GM19025 (cell line): ENCODE results near the gene DENND2D.

ENCODE experiments used
- ATAC-seq: cut with Tn5 transposase; IDR thresholded peaks from one replicate; pipeline ENCODE4 v1.9.1; 2021; ENCODE audit warnings: mild to moderate bottlenecking, low read depth, moderate library complexity; ENCODE audit not compliant: unreplicated experiment

The DENND2D gene, protein sequence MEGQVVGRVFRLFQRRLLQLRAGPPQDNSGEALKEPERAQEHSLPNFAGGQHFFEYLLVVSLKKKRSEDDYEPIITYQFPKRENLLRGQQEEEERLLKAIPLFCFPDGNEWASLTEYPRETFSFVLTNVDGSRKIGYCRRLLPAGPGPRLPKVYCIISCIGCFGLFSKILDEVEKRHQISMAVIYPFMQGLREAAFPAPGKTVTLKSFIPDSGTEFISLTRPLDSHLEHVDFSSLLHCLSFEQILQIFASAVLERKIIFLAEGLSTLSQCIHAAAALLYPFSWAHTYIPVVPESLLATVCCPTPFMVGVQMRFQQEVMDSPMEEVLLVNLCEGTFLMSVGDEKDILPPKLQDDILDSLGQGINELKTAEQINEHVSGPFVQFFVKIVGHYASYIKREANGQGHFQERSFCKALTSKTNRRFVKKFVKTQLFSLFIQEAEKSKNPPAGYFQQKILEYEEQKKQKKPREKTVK

DNA sequence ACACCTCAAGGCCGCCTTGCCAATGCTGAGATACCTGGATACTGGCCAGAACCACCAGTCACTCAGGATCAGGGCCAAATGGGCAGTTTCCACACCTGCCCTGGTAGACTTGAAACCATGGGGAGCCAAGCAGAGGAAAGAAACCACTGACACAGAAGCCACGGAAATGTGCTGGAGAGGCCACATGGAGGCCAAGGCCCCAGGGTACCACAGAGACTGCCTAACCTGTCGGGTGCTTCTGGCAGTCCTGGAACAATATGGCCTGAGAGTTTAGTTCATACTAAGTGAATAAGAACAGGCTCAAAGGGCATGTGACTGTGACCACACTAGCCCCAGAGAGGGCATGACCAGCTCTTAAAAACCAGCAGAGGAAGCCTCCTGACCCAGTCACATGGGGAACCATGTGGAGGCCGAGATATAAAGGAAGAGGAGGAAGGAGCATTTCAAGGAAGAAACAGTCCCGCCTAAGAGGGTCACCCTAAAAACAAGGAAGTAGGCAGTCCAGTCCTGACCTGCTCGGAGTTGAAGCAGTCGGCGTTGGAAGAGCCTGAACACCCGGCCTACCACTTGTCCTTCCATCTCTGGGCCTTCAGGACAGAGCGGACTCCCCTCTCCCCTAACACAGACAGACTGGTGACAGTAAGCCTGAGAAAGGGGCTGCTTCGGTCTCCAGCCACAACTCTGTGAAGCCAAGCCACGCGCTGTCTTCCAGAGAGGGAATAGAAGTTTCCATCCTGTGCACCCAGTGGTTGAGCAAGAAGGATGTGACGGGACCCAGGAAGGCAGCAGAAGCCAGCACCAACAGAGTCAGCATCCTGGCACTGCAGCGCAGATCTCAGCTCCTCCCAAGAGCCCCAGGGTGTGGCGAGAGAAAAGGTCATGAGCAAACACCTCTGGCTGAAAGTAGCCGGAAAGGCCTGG lies at the start of gene DENND2D:
DENND2D (minus strand) TSS at position 766 of the 921 bp plus-strand sequence; CDS start at position 579, 187 bp downstream.
- no peak for ATAC-seq

DNA sequence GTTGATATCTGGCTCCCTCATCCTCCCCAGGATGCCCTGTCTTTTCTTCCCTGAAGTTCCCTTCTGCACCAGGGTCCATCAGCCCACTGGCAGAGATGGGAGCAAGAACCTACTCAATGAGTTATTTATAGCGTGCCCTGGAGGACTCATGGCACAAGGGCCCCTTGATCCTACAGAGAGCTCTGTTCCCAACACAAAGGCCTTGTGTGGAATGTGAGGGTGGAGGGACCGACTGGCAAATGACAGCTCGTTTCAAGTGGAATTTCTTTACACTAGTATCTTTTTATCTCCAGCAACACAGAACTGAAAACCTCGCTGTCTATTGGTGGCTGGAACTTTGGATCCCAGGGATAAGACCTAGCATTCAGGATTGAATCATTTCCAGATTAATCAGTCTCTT lies 49.5 kb upstream of the DENND2D start:
- ATAC-seq = no peak

DNA sequence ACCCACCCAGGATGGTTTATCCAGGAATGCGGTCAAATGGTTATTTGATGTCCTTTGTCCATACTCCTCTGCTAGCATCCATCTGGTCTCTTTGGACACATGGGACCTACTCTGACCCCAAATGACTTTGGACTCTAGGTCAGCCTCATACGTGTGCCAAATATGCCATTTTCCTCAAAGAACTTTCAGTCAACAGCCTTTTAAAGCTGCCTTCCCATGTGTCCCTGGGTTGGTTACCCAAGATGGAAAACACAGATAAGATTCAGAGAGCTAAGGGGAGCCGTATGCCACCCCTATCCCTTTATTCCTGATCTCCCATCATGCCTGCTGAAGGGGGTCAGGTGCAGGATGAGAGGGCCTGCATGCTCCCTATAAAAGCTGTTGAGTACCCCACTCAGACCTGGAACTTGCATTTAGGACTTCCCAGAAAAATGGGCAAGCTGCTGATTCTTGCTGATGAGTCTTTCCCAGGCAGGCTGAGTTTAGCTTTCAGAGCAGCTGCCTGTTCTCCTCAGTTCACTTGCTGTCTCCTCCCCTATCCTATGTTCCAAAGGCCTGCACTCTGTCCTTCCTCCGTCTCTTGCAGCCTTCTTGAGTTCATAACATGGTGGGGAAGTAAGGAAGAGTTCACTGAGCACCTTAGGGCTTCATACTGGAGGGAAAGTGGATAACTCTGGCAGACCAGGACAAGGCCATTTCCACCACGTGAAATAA lies 46.8 kb upstream of the DENND2D start:
- no peak for ATAC-seq

DNA sequence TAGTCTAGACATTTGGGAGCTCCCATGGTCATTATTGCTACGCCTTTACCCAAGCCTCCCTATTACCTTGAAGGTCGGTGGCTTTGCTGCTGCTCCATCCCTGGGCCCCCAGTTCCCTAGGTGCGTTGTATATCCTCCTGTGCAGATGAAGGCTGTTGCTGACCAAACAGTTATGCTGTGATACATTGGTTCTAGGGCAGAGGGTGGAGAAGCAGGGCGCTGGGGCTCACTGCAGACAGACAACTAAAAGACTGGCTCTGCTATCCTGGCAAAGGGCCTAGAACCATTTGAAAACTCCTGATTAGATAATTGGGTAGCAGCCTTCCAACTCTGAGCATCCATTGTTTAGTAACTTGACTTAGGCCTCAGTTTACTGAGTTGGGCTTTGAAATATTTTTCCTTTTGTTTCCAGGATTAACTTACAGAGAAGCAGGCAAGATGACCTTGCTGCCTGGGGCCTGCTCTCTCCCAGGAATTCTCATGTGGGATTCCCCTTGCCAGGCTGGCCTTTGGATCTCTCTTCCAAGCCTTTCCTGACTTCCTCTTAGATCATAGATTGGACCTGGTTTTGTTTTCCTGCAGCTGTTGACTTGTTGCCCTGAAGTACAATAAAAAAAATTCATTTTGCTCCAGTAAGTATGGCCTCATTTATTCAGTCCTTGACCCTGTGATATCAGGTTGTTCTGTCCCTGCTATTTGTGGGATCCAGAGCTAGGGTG lies 42.5 kb upstream of the DENND2D start:
- no peak for ATAC-seq

DNA sequence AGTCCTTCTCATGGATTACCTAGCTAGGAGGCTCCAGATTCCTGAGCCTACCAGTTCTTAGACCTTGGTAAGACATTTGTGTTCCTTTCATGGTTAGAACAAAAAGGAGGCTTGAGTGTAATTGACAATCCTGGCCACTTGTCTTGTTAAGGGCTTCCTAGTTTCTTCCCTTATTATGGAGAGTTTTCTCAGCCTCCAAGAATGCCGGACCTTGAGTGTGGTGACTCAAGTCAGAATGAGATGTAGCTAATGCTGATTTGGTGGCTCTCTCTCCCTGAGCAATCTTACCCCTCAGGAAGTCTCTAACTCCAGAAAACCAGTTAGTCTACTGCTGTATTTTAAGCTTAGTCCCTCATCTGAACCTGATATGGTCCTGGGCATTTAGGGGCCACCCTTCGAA lies 41.4 kb upstream of the DENND2D start:
- no peak for ATAC-seq

DNA sequence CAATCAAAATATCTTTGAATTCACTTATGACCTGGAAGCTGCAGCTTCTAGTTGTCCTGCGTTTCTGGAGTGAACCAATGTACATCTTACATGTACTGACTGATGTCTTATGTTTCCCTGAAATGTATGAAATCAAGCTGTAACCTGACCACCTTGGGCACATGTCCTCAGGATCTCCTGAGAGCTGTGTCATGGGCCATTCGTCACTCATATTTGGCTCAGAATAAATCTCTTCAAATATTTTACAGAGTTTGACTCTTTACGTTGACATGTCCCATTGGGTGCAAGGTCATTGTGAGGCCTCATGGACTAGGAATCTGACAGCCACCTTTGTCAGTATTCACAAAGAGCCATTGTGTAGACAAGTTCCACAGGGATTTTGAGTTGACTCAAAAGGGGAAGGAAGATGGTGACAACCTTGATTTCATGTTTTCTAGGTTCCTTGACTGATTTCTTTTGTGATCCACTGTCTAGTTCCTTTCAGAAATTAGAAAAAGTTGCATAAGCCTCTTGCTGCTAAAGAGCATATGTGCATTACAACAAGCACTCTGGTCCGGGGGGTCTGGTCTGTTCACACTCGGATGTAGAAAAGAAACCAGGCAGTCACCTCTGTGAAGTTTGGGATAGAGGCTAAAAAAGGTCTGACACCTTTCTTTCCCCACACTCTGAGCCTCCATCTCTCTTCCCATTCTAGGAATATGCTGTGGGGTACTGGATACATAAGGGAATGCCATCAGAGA lies 37.8 kb upstream of the DENND2D start:
- ATAC-seq = no peak

DNA sequence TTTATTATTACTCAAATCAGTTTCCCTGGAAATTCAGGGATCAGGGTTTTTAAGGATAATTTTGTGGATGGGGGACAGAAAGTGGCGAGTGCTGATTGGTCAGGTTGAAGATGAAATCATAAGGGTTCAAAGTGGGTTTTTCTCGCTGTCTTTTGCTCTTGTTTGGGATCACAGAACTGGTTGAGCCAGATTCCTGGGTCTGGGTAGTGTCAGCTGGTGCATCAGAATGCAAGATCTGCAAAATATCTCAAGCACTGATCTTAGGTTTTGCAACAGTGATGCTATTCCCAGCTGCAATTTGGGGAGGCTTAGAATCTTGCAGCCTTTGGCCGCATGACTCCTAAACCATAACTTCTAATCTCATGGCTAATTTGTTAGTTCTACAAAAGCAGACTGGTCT lies 36.4 kb upstream of the DENND2D start:
- no peak for ATAC-seq

DNA sequence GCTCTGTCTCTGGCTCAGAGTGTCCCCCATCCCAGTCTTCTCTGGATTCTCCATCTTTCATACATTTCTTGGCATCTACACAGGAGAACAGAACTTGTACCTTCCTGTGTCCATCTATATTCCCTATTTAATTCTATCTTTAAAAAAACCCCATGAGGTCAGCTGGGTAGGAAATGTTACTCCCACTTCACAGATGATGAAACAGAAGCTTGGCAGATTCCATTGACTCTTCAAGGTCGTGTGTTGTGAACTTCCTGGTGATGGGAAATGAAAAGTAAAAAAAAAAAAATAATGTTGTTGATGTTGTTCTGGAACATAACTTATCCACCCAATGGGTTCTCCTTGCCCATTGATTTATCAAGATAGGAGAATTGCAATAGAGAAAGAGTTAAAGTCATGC lies 35.9 kb upstream of the DENND2D start:
- no peak for ATAC-seq

DNA sequence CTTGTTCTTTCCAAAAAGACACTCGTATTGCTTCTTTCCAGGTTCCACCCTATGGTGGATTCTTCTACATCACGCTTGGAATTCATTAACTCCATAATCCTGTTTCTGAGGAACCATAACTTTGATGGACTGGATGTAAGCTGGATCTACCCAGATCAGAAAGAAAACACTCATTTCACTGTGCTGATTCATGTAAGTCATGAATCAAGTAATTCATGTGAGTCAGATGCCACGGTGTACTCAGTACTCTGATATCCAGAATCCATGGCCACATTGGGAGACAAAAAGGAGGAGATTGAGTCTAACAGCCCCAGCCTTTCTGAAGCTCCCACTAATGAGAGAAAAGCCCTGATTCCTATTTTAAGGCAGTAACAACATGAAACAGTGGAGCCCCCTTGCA lies 34.4 kb upstream of the DENND2D start:
- no peak for ATAC-seq

DNA sequence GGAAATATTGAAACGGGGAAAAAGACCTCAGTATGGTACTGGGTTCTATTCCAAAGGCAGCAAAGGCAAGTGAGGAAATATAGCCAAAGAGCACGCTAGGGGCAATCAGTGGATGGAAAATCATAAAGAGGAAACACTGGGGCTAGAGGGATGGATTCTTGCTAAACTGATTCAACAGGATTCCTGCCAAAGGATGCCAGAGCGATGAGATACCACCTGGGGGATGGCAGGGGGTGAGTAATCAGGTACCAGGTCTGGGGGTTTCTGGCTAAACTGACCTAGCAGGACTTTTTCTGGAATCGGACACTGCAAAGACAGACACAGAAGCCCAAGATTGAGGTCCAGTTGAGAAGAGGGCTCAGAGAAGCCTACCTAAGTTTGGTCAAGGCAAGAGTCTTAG lies 33.8 kb upstream of the DENND2D start:
- no peak for ATAC-seq

DNA sequence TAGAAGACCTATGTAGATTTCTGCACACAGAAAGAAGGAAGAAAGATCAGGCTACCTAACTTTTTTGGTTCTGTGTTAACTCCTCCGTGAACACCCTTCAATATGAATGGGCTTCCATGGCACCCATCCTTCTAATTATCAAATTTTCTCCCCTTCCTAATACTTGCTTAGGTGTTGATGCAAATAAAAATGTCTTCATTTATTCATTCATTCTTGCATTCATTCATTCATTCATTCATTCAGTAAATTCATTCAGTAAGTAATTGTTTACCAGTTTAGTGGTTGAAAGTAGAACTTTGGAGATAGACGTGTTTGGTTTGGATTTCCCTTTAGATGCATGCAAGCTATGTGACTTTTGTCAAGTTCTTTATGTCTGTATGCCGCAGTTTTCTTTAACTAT lies 31.7 kb upstream of the DENND2D start:
- no peak for ATAC-seq

DNA sequence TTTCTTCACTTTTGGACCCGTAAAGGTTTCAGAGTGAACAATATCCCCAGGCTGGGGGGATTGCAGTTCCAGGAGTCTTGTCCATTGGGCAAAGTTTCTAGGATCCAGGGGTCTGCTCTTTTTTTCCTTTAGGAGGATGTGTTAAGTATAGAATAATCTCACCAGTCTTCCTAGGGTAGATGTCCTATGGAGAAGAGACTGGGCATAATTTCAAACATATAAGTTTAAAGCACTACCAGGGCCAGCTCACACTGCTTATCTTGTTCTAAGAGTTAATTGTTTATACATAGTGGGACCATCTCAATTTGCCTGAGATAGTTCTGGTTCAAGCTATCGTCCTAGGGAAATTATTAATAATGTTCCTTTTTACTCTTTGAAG lies 28.3 kb upstream of the DENND2D start:
- ATAC-seq = no peak

DNA sequence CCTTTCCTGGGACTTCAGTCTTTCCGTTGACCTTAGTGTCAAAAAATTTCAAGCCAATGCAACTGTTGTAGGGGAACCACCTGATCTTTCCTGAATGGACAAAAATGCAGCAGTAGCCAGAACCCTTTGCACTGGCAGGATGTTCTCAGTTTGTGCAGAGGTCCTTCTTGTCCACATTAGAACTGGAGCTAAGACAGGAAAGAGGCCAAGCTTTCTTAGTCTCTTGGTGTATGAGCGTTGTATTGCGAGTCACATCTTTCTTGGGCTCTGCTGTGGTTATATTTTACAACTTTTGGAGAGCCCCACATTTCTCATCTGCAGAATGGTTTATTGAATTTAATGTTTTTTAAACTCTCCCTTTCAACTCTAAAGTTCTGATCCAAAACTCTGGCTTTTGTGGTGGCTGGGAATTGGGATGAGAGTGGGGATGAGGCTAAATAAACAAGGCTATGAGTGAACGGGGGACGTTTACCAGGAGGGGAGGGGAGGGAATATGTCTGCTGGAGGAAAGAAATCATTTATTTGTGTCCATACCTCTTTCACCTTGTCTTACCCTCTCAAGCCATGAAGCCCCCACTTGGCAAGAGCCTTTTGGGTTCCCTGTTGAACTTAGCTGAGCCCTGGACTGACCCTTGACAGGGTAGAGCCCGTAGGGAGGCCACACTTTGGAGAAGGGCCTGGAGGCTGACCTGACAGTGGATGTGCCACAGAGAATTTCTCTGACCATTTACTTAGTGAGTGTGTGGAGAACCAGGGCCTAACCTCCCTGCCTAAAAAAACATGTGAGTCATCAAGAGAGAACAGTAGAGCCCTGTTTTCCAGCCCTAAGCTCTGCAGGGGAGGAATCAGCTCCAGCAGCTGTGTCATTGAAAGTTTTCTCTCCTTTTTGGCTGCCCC lies 27.7 kb upstream of the DENND2D start:
- ATAC-seq = no peak

DNA sequence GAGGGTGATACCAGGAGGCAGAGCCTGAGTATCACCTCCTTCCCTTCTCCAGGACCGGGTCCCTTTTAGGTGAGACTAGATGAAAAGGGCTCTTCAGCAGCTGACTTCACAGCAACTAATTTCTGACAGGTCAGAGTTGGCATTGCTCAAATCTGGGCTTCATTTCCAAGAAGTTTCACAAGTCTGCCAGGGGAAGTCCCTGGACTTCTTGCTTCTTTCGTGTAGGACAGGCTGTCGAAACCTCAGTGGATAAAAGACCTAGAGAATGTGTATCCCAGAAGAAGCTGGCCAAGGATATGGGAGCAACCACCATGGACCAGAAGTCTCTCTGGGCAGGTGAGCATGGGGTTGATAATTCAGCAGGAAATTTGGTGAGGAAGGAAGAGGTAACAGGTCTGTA lies 27.0 kb upstream of the DENND2D start, which contains the start of gene CHI3L2:
CHI3L2 (plus strand) TSS at position 280 of the 400 bp plus-strand sequence; CDS start at position 297, 17 bp downstream.
- no peak for ATAC-seq

DNA sequence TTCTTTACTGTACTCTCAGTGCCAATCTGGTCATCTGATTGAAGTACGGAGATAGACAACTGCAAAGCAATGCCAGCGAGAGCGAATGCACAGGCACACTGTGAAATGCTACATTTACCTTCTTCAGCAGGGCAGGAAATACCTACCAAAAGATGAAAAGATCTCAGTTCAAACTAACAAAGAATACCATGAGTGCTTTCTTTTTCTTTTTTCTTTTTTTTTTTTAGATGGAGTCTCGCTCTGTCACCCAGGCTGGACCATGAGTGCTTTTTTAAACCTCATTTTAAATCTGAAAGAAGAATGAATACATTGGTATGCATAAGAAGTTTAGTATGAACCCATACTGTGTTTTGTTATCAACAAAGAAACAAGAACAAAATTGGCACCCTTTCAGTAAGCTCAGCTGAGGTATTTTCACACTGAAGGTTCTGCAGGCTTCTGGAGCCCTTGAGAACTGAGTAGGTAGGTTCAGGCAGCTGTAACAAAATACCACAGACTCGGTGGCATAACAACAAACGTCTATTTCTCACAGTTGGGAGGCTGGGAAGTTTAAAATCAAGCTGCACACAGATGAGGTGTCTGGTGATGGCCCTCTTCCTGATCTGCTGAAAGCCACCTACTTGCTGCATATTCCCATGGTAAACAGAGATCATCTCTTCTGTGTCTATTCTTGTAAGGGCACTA lies 25.4 kb upstream of the DENND2D start:
- no peak for ATAC-seq

DNA sequence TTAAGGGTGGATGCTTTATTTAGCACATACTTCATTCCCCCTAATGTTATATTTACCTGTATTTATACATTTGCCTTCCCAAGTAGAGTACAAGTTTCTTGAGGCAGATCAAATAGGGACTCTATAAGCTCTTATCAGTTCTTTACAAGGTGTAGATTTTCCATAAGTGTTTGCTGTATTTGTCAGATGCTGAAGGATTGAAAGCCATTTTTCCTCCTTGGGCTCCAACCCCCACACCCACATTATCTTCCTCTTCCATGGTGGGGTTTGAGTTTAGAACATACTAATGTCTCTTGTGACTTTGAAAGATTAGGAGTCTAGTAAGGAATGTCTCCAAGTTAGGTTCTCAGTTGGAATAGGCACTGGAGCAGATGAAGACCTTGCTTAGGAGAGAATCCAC lies 24.6 kb upstream of the DENND2D start:
- no peak for ATAC-seq

DNA sequence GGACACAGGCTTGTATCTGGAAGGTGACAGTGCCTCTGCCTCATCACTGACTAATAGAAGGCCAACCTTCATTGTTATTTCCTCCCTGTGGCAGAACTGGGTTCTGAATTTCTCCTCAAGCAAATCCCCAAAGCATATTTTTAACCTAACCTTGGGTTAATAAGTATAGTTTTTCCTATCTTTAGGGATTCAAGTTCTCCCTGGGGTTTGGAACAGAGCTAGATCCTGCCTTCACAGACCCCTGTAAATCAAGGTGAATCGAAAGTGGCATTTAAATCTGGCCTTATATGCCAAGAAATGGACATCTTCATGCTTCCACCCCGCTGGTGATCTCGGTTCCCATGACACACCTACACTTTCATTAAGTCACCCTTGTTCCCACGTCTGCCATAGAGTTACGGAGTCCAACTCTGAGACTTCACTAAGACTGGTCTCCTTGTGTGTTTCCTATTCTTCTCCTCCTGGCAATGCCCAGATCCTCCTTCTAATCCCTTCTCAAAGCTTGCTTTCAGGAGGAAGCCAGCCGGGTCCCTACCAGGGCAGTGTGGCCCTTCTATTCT lies 22.8 kb upstream of the DENND2D start:
- ATAC-seq = no peak
